Anterior cingulate cortex (tissue), 58 donors: ENCODE measurements around the gene ZNF827.

ENCODE experiments used
- DNase-seq, 58 donors: peaks; one replicate each; lab custom pipeline; 2025; lab: John Stamatoyannopoulos, UW

ZNF827 gene

GRCh38 chr4:145935253-145936141 lies 3.1 kb downstream of the ZNF827 start:
- peak in 17 of 58 donors; percentile 14 to 66 (median 37) for DNase-seq

- no peak for DNase-seq
Observed at GRCh38 chr4:145934434-145935047, 4.1 kb downstream of the ZNF827 start.

- no peak for DNase-seq
Observed at GRCh38 chr4:145933134-145933533, 5.5 kb downstream of the ZNF827 start.

- DNase-seq = no peak
Observed at GRCh38 chr4:145931403-145931802, 7.2 kb downstream of the ZNF827 start.

- no peak for DNase-seq
Observed at GRCh38 chr4:145930592-145930991, 8.0 kb downstream of the ZNF827 start.

GRCh38 chr4:145929415-145930178 lies 9.0 kb downstream of the ZNF827 start:
- no peak for DNase-seq

GRCh38 chr4:145928748-145929147 lies 9.9 kb downstream of the ZNF827 start:
- no peak for DNase-seq

- no peak for DNase-seq
Observed at GRCh38 chr4:145927030-145927429, 11.6 kb downstream of the ZNF827 start.

- no peak for DNase-seq
Observed at GRCh38 chr4:145921231-145921630, 17.4 kb downstream of the ZNF827 start.

GRCh38 chr4:145920205-145920604 lies 18.4 kb downstream of the ZNF827 start:
- no peak for DNase-seq

- DNase-seq = no peak
Observed at GRCh38 chr4:145912376-145912775, 26.2 kb downstream of the ZNF827 start.

GRCh38 chr4:145909773-145910172 lies 28.9 kb downstream of the ZNF827 start:
- DNase-seq = peak in 1 of 58 donors; percentile 26

- DNase-seq = peak in 29 of 58 donors; percentile 4 to 53 (median 21)
Observed at GRCh38 chr4:145909281-145909715, 29.3 kb downstream of the ZNF827 start.

- DNase-seq = no peak
Observed at GRCh38 chr4:145907812-145908211, 30.8 kb downstream of the ZNF827 start.

- DNase-seq = no peak
Observed at GRCh38 chr4:145907390-145907789, 31.2 kb downstream of the ZNF827 start.

- no peak for DNase-seq
Observed at GRCh38 chr4:145904413-145905177, 34.0 kb downstream of the ZNF827 start.

GRCh38 chr4:145902522-145902921 lies 36.1 kb downstream of the ZNF827 start:
- DNase-seq = no peak

- DNase-seq = no peak
Observed at GRCh38 chr4:145899886-145900460, 38.6 kb downstream of the ZNF827 start.

- no peak for DNase-seq
Observed at GRCh38 chr4:145898926-145899531, 39.6 kb downstream of the ZNF827 start.
